ENCODE results near the gene RPS25.

DNA sequence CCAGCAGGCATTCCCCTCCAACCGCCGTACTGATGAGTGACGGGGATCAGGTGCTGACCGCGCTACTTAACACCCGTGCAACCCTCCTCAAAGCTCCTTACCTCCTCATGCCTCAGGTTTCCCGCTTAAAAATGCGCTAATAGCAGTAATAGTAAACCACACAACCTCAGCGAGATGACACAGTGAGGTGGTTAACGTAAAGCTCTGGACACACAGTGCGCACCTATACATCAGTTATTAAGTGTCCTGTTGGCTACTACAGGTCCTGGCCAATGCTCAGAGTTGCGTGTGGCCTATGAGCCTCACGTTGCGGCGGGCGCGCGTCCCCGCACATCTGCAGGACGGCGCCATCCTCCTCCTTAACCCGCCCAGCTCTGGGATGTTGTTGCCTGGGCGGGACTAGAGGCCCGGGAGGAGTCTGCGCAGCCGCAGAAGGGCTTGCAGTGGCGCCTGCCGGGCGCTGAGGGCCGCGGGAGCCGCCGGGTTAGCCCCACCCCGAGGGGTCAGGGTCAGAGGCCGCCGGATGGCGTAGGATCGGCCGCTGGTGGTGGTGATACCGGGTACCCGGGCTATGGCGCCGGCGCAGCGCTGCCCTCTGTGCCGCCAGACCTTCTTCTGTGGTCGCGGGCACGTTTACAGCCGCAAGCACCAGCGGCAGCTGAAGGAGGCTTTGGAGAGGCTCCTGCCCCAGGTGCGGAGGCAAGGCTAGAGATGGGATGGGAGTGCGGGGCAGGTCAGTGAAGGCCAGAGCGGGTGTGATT is 20.3 kb downstream of the RPS25 start, which contains the start of gene CENATAC:
- TF ChIP-seq CTCF (IDR thresholded peaks at IDR 0.05) (peak in 3 of 6 experiments; percentile 40 to 51 (median 45)), POLR2A (IDR thresholded peaks at IDR 0.05) (peak in 3 of 4 donors; percentile 63 to 88 (median 86)), POLR2AphosphoS5 (IDR thresholded peaks at IDR 0.05) (peak; percentile 87 to 89), EP300 (IDR thresholded peaks at IDR 0.05) (no peak)
